ENCODE results near the gene FOXJ3. TPM values are rescaled to one million over a fixed set of nuclear protein-coding genes. Genes with fewer than 3 reads are reported as not detected.

The FOXJ3 gene
- total RNA-seq, 1 donor from 2014 or later: 60.5 TPM

- peak; percentile 43 for DNase-seq
These were observed 590 bp downstream of the FOXJ3 start for GRCh38 chr1:42334240-42335049.

DNA sequence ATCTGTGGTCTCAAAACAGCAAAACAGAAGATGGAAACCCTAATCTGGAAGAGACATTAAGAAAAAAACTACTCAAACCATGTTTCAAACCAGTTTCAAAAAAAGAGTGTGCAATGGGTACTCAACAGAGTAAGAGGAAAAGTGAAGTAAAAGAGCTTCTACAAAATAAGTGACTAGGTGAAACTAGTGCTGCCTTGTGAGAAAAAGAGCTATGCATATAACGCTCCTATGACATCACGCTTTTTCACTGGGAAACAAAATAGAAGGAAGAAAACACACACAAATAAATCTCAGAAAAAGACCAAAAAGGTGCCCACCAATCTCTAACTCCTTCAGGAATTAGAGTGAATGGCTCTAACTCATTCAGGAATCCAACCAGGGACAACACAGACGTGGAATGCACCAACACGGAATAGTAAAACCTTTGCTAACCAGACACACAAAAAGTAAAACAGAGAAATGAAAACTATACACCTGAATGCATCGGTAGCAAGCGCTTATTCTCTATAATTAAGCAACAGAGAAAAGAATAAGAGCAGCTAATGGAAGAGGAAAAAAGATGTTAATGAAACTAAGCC is 1.3 kb downstream of the FOXJ3 start:
- no peak for DNase-seq

- DNase-seq: no peak
These were observed 2.2 kb downstream of the FOXJ3 start for GRCh38 chr1:42332877-42333276.

DNA sequence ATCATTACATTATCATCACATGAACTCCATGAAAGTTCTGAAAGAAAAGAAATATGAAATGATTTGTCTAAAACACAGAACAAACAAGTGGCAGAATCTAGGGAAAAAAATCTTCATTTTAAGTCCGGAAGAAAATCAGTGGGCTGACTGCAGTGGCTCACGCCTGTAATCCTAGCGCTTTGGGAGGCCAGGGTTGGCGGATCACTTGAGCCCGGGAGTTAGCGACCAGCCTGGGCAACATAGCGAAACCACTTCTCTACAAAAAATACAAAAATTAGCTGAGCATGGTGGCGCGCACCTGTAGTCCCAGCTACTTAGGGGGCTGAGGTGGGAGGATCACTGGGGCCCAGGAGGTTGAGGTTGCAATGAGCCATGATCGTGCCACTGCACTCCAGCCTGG is 4.8 kb downstream of the FOXJ3 start:
- no peak for DNase-seq

DNA sequence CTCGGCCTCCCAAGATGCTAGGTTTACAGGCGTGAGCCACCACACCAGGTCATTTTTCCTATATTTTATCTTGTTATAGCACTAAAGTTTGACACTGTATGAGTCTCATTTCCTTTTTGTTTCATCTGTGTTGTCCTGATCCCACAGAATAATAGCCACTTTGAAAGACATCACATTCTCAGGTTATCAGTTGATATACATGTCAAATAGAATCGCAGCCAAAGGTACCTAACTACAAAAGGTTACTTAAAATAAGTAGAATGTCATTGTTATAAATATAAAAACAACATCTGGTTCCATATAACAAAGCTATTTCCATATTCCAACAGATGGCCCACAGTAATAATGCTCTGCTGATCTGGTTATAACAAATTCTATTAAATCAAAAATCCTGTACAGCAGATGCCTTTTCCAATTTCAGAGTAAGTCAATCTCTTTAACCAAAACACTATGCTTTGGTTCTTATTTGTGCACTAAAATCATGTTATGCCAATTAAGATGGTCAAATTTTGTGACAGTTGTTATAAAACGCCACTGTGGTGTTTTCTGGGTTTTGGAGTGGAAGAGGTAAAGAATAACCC is 6.0 kb downstream of the FOXJ3 start:
- DNase-seq: no peak

DNA sequence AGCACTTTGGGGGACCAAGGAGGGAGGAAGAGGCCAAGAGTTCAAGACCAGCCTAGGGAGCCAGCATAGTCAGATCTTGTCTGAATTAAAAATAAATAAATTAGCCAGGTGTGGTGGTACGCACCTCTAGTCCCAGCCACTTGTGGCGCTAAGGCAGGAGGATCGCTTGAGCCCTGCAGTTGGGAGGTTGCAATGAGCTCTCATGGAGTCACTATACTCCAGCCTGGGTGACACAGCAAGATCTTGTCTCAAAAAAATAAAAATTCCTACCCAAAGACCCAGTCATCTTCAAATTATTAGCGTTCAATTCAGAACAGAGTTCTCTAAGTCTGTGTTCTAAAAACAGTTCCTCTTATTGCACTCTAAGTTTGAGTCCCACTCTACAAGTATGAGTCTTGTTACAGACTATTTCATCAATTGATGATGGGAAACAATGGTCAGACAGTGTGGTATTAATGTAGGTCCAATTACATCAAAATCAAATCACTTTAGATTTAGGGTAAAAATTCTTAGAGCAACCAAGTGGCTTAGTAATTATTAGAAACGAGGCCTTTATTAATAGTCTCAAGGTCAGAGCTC is 6.9 kb downstream of the FOXJ3 start:
- no peak for DNase-seq

- no peak for DNase-seq
These were observed 10.0 kb downstream of the FOXJ3 start for GRCh38 chr1:42325014-42325402.

GRCh38 chr1:42324398-42325013 is 10.5 kb downstream of the FOXJ3 start:
- DNase-seq: no peak

- no peak for DNase-seq
These were observed 11.5 kb downstream of the FOXJ3 start for GRCh38 chr1:42323551-42323950.

- DNase-seq: no peak
These were observed 12.5 kb downstream of the FOXJ3 start for GRCh38 chr1:42322577-42322976.

GRCh38 chr1:42321731-42322130 is 13.3 kb downstream of the FOXJ3 start:
- DNase-seq: no peak

- no peak for DNase-seq
These were observed 14.3 kb downstream of the FOXJ3 start for GRCh38 chr1:42320708-42321107.

DNA sequence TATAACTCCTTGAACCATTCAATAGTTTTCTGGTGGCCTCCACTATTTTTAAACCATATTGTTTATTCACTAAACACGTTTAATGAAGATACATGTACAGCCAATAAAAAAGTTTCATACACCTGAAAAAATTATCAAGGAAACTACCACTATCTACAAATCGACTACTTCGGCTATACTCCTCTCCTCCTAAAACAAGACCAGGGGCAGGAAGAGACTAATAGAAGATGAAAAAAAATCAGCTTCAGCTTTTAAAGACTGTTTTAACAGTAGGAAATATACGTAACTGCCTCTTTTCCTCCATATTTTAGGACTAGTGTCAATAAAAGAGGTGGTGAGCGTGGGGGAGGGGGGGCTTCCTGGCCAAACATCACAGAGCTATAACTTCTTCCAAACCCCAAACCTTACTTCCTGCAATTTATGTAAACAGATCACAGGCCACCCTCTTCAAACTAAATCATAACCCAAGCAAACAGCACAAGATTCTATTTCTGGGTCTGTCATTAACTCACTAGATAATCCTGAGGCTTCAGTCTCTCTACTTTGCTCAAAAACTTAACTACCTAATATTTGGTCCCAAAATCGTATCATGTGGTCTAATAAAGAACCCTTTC is 15.1 kb downstream of the FOXJ3 start:
- no peak for DNase-seq

DNA sequence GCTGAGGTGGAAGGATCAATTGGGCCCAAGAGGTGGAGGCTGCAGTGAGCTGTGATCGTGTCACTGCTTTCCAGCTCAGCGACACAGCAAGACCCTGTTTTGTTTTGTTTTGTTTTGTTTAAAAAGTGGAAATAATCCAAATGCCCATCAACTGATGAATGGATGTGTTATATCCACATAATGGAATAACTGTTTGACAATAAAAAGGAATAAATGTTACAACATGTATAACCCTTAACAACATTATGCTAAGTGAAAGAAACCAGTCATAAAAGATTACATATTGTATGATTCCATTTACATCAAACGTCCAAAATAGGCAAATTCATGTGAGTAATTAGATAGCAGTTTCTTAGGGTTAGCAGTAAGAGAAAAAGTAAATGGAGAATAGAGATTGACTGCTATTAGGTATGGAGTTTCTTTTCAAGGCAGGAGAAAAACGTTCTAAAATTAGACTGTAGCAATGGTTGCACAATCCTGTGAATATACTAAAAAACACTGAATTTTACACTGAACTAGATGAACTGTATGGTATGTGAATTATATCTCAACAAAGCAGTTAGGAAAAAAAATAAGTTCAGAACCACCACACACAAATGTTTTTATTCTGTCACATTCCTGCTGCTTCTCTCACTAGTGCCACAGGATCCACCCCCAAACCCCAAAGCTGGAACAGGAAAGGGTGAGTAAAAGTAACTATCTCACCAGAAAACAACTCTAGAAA is 15.7 kb downstream of the FOXJ3 start:
- DNase-seq: no peak

DNA sequence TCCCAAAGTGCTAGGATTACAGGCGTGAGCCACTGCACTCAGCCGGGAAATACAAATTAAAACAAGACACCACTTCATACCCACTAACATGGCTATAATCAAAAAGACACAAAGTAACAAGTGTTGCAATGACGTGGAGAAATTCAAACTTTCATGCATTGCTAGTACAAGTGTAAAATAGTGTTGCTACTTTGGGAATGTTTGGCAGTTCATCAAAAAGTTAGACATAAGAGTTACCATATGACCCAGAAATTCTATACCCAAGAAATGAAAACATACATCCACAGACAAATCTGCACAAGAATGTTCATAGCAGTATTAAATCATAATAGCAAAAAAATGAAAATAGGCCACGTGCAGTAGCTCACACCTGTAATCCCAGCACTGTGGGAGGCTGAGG is 16.4 kb downstream of the FOXJ3 start:
- DNase-seq: no peak

- DNase-seq: no peak
These were observed 17.7 kb downstream of the FOXJ3 start for GRCh38 chr1:42317308-42317707.

DNA sequence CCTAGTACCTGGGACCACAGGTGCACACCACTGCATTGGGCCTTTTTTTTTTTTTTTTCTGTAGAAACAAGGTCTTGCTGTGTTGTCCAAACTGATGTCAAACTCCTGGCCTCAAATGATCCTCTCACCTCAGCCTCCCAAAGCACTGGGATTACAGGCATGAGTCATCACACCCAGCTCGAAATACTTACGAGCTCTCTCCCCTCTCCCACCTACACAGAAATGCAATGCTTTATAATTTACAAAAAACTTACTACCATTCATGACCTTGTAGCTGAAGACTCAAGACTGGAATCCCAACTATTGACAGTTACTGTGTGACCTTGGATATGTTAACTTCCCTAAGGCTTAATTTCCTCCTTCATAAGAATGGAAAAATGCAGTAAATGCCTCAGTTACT is 18.7 kb downstream of the FOXJ3 start:
- DNase-seq: no peak

DNA sequence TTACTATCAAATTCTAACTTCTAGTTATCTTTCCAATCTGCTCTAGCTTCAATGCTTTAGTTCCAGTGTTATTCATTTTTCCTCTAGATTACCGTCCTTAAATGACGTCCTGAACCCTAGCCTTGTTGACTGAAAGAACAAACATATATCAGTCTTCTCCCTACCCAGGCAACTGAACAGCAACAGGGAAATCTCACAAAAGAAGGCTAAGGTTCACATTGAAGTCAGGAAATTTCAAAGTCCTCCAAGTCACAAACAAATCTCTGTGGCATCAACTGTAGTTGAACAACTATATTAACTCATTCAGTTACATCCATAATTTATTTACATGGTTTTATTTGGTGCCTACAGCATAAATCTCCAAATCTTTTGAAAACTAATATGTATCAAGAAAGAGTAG is 19.5 kb downstream of the FOXJ3 start:
- DNase-seq: no peak

DNA sequence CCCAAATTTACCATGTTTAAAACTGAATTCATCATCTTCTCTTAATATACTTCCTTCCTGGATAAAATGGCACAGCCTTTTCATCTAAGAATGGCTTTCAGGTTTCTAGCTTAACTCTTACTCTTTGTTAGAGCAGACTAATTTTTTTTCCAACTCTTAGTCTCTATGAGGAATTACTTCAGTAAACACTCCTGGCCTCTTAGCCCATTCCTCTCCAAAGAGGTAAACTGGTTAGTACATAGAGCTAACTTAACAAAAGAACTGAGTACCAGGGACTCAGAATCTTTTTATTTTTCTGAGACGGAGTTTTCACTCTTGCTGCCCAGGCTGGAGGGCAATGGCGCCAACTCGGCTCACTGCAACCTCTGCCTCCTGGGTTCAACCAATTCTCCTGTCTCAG is 21.1 kb downstream of the FOXJ3 start:
- no peak for DNase-seq

DNA sequence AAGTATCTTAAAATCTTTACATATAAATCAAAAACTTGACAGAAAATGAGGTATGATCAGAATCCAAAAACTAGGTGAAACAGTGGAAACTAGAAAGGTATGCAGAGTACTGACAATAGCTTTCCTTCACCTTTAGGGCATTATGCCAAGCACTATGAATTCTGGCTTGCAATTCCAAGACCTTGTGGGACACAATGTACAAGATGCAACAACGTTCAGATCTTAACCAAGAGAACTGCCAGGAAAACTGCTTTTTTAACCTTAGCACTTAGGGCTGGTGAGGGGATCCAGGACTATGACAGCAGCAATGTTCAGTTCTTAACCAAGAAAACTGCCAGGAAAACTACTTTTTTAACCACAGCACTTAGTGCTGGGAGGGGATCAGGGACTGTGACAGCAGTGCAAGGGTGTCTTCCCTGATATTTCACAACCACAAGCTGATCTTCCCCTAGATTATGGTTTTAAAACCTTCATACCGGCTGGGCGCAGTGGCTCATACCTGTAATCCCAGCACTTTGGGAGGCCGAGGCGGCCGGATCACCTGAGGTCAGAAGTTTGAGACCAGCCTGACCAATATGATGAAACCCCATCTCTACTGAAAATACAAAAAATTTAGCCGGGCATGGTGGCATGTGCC is 22.3 kb downstream of the FOXJ3 start:
- DNase-seq: no peak

DNA sequence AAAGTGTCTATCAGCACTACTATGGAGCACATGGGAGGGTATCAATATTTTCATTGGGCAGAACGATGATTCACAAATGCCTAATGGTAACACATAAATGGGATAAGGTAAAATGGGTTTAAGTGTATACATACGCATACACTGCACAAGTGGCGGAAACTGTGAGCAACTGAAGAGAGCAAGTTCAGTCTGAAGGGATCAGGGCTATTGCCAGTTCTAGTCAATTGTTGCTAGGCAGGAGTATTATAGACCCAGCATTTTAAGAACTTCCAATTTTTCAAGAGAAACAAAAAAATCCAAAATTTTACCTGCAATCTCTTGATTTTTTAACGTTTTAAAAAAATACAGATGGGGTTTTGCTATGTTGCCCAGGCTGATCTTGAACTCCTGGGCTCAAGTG is 23.1 kb downstream of the FOXJ3 start:
- no peak for DNase-seq

Measured in skin of body (tissue), 2 donors.